ENCODE data around the gene ASXL1. TPM values are rescaled to one million over a fixed set of nuclear protein-coding genes. Genes with fewer than 3 reads are reported as not detected.

The ASXL1 gene
- total and polyA plus RNA-seq, 2 experiments from 2014 or later = 50.3 to 82.4 TPM

DNA sequence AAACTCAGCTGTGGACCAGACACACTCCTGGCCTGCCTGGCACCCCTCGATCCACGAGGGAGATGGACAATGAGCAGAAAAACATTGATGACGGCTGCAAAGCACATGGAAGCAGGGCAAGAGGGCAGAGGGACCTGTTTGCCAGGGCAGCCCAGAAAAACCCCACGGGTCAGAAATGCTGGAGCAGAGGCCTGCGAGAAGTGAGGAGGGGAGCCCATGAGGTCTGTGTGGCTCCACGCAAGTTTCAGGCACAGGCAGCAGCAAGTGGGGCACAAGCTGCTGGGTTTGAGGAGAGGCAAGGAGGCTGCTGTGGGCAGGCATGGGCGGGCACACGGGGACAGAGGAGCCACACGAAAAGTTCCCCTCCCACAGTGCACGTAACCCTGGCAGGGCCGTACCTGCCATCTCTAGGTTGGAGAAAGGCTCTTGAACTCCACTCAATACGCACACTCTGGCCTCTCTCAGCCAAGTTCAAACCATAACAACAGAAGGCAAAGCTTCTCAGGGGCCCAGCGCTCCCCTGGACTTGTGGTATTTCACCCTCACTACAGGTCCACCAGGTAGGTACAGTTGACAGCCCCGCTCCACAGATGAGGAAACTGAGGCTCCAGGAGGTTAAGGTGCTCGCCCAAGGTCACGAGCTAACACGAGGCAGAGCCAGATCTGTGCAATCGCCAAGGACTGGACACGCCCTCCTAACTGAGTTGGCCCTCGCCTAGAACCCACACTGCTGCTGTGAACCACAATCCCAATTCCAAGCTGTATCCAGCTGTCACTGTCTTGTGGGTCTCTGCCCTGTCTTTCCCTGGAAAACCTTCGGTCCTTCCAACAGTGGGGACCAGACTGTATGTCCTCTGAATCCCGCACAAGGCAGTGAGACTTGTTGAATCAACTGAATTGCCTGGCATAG is 118.8 kb downstream of the ASXL1 start:
- Histone ChIP-seq H3K9me3 (ENCODE audit: low read depth) (no peaks in the 10 kb centered on the region), H3K27ac (peak overlapping the region; percentile 97)
- no peak for DNase-seq (ENCODE audit: low read depth in 1 of 2, low spot score in 1 of 2)

DNA sequence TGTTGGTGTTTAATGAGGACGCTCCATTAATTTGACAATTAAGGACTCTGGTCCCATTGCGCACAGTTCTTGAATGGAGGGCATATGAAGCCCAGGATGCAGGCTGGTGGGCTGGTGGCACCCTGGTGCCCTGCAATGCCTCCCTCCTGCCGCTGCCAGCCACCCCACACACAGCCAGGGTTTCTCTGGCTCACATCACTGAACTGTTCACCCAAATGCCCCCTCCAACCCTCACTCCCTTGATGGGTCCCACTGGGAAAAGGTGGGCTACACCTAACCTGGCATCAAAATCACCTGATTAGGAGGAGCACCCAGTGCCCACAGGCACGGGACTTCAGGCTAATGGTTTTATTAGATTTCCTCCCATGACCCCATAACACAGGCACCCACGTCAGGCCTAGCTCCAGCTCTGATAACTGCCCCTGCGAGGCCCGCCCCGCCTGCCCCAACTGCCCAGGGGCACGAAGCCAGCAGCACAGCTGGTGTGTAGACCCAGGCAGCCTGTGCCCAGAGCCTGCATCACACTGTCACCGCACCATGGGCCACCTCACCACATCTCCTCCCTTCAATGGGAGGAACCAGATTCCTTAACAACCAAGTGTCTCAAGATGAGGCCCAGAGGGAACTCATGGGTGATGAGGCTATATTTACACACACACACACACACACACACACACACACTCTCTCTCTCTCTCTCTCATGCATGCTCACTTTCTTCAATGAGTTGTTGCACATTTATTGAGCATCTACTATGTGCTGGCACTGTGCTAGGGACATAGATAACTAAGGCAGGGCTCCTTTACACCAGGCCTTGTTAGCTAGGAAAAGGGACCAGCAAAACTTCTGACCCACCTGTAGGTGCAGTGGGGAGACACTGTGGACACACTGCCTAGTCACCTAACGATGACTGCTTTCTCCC is 119.7 kb downstream of the ASXL1 start:
- Histone ChIP-seq H3K9me3 (ENCODE audit: low read depth) (no peaks in the 10 kb centered on the region), H3K4me1 (ENCODE audit: low read depth) (peaks cover 56% of the 10 kb centered on the region), H3K27ac (peak overlapping the region; percentile 97), H3K27me3 (no peaks in the 10 kb centered on the region), H3K36me3 (no peaks in the 10 kb centered on the region), H3K4me3 (no peak overlapping the region)
- DNase-seq (ENCODE audit: low read depth in 1 of 2, low spot score in 1 of 2) = no peak
- TF ChIP-seq, protein P1, sequence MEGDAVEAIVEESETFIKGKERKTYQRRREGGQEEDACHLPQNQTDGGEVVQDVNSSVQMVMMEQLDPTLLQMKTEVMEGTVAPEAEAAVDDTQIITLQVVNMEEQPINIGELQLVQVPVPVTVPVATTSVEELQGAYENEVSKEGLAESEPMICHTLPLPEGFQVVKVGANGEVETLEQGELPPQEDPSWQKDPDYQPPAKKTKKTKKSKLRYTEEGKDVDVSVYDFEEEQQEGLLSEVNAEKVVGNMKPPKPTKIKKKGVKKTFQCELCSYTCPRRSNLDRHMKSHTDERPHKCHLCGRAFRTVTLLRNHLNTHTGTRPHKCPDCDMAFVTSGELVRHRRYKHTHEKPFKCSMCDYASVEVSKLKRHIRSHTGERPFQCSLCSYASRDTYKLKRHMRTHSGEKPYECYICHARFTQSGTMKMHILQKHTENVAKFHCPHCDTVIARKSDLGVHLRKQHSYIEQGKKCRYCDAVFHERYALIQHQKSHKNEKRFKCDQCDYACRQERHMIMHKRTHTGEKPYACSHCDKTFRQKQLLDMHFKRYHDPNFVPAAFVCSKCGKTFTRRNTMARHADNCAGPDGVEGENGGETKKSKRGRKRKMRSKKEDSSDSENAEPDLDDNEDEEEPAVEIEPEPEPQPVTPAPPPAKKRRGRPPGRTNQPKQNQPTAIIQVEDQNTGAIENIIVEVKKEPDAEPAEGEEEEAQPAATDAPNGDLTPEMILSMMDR (IDR thresholded peaks at IDR 0.05; ENCODE audit: low read depth, low read length) = no peak

More for the DNA sequence above, 118.8 kb downstream of the ASXL1 start:
- TF ChIP-seq, protein P1 (IDR thresholded peaks at IDR 0.05; ENCODE audit: low read depth, low read length) = no peak
- Histone ChIP-seq H3K27me3 (no peaks in the 10 kb centered on the region), H3K4me3 (no peak overlapping the region), H3K36me3 (no peaks in the 10 kb centered on the region), H3K4me1 (ENCODE audit: low read depth) (peaks cover 55% of the 10 kb centered on the region)

DNA sequence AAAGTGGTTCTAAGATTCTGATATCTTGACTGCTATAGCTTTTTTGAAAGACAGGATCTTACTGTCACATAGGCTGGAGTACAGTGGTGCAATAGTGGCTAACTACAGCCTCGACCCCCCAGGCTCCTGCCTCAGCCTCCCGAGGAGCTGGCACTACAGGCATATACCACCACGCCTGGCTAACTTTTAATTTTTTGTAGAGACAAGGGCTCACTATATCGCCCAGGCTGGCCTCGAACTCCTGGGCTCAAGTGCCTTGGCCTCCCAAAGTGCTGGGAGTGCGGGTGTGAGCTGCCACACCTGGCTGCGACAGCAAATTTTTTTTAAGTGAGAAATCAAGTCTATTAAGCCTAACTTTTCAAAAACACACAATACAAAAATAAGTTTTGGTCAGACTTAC is 120.4 kb downstream of the ASXL1 start:
- DNase-seq (ENCODE audit: low read depth in 1 of 2, low spot score in 1 of 2) = no peak
- H3K4me3 ChIP-seq = no peak overlapping the region
- no peaks in the 10 kb centered on the region for H3K27me3 ChIP-seq
- H3K9me3 ChIP-seq (ENCODE audit: low read depth) = no peaks in the 10 kb centered on the region
- peak overlapping the region; percentile 35 for H3K27ac ChIP-seq
- no peaks in the 10 kb centered on the region for H3K36me3 ChIP-seq
- peaks cover 56% of the 10 kb centered on the region for H3K4me1 ChIP-seq (ENCODE audit: low read depth)
- TF ChIP-seq, protein P1 (IDR thresholded peaks at IDR 0.05; ENCODE audit: low read depth, low read length) = no peak

DNA sequence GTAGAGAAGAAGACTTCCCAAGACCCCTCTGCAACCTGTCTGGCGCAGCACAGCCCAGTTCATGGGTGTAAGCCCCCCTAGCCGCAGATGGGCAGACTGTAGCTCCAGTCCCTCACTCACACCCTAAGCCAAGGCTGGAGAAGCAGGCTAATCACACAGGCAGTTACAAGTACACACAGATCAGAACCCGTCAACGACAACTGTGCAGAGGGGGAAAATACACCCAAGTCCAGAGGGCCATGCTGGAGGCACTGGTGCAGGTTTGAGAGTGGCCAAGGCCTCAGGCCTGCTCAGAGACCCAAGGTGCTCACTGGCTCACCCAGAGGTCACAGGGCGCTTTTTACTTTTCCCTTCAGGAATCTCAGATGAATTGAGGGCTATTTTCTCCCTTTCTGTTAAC is 120.9 kb downstream of the ASXL1 start:
- H3K36me3 ChIP-seq = no peaks in the 10 kb centered on the region
- peak overlapping the region; percentile 35 for H3K27ac ChIP-seq
- no peak for DNase-seq (ENCODE audit: low read depth in 1 of 2, low spot score in 1 of 2)
- H3K4me3 ChIP-seq = no peak overlapping the region
- TF ChIP-seq, protein P1 (IDR thresholded peaks at IDR 0.05; ENCODE audit: low read depth, low read length) = no peak
- H3K4me1 ChIP-seq (ENCODE audit: low read depth) = peaks cover 52% of the 10 kb centered on the region
- no peaks in the 10 kb centered on the region for H3K27me3 ChIP-seq
- no peaks in the 10 kb centered on the region for H3K9me3 ChIP-seq (ENCODE audit: low read depth)

DNA sequence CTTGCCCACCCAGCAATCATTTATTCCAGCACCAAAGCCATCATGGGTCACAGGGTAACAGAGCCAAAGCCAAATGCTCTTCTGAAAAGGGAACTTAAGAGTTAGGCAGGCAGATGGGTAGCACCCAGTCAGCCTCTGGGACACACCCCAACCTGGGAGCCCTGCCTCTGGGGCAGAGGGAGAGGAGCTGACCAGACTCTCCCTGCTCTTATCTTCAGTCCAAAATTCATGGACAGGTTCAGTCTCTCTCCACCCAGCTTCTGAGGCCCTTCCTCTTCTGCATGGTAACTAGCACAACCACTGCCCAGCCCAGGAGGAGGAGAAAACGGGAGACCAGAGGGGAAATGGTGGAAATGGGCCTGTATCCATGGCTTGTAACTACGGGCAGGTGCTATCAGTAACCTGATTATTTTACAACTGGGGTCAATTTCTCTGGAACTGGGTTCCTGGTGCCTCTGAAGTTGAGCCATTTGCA is 121.6 kb downstream of the ASXL1 start:
- Histone ChIP-seq H3K36me3 (no peaks in the 10 kb centered on the region), H3K27ac (no peak overlapping the region), H3K4me3 (no peak overlapping the region), H3K4me1 (ENCODE audit: low read depth) (peaks cover 45% of the 10 kb centered on the region), H3K27me3 (no peaks in the 10 kb centered on the region), H3K9me3 (ENCODE audit: low read depth) (no peaks in the 10 kb centered on the region)
- TF ChIP-seq, protein P1 (IDR thresholded peaks at IDR 0.05; ENCODE audit: low read depth, low read length) = no peak
- DNase-seq (ENCODE audit: low read depth in 1 of 2, low spot score in 1 of 2) = no peak
